Liver (tissue), 9 donors: ENCODE measurements around the gene PIPOX. TPM values are rescaled to one million over a fixed set of nuclear protein-coding genes. Genes with fewer than 3 reads are reported as not detected.

Experiments
- DNase-seq: peaks from one replicate; pipeline ENCODE4 v3.0.0-alpha.2; 2017; ENCODE audit warnings: low spot score
- H3K27ac ChIP-seq, 2 donors: one replicate each; pipeline ENCODE4 v1.7.0; 2013; ENCODE audit warnings: inconsistent platforms in 2 of 2, low read length in 2 of 2, control low read depth in 1 of 2, low read depth in 1 of 2, mild to moderate bottlenecking in 1 of 2
- H3K27me3 ChIP-seq, 4 donors: one replicate each; pipeline versions ENCODE4 v1.6.1 to v1.7.0; 2013; ENCODE audit warnings: low read length in 3 of 4, inconsistent platforms in 1 of 4, mild to moderate bottlenecking in 1 of 4, moderate library complexity in 1 of 4; ENCODE audit not compliant: control insufficient read depth in 4 of 4, insufficient read depth in 4 of 4
- H3K36me3 ChIP-seq, 4 donors: one replicate each; pipeline versions ENCODE4 v1.6.1 to v1.7.0; 2013; ENCODE audit warnings: low read length in 3 of 4, mild to moderate bottlenecking in 3 of 4, low read depth in 1 of 4, moderate library complexity in 1 of 4; ENCODE audit not compliant: control insufficient read depth in 4 of 4, insufficient read depth in 3 of 4
- H3K4me1 ChIP-seq, 4 donors: one replicate each; pipeline versions ENCODE4 v1.6.1 to v1.7.0; 2013; ENCODE audit warnings: low read length in 3 of 4, mild to moderate bottlenecking in 3 of 4, moderate library complexity in 1 of 4; ENCODE audit not compliant: control insufficient read depth in 4 of 4, insufficient read depth in 4 of 4
- H3K4me3 ChIP-seq, 3 donors: one replicate each; pipeline versions ENCODE4 v1.6.1 to v1.7.0; 2013; ENCODE audit warnings: low read length in 3 of 3, control low read depth in 1 of 3, low read depth in 1 of 3, mild to moderate bottlenecking in 1 of 3
- H3K9ac ChIP-seq, 2 donors: one replicate each; pipeline ENCODE4 v1.7.0; 2013; ENCODE audit warnings: low read length in 2 of 2, mild to moderate bottlenecking in 2 of 2, moderate library complexity in 2 of 2, control low read depth in 1 of 2, low read depth in 1 of 2
- H3K9me3 ChIP-seq, 4 donors: one replicate each; pipeline versions ENCODE4 v1.6.1 to v1.7.0; 2013; ENCODE audit warnings: low read length in 3 of 4; ENCODE audit not compliant: control insufficient read depth in 4 of 4
- CTCF ChIP-seq: fragments of 150-350 bp; IDR thresholded peaks from 2 replicates; pipeline ENCODE4 v1.5.1; 2017; ENCODE audit warnings: improper control_type of control experiment, low read depth, low read length; ENCODE audit not compliant: missing input control
- EGR1 ChIP-seq, 2 donors: IDR thresholded peaks; 2 replicates each; pipeline ENCODE4 v1.6.1; 2016 to 2018; ENCODE audit warnings: antibody characterized with exemption in 2 of 2, low read depth in 2 of 2
- FOXA1 ChIP-seq: IDR thresholded peaks from 2 replicates; pipeline ENCODE4 v1.6.1; 2016; ENCODE audit warnings: antibody characterized with exemption
- FOXA2 ChIP-seq: IDR thresholded peaks from 2 replicates; pipeline ENCODE4 v1.6.1; 2016; ENCODE audit warnings: antibody characterized with exemption
- GABPA ChIP-seq, 2 donors: IDR thresholded peaks in 1 of 2; conservative IDR thresholded peaks in 1 of 2; 2 replicates each; pipeline ENCODE4 v1.6.1; 2016; ENCODE audit warnings: antibody characterized with exemption in 2 of 2, mild to moderate bottlenecking in 1 of 2, moderate library complexity in 1 of 2
- HNF4A ChIP-seq, 2 donors: conservative IDR thresholded peaks; 2 replicates each; pipeline ENCODE4 v1.6.1; 2016; ENCODE audit warnings: antibody characterized with exemption in 2 of 2, mild to moderate bottlenecking in 2 of 2
- JUND ChIP-seq, 2 donors: IDR thresholded peaks; 2 replicates each; pipeline ENCODE4 v1.6.1; 2016; ENCODE audit warnings: antibody characterized with exemption in 2 of 2
- MAX ChIP-seq: IDR thresholded peaks from 2 replicates; pipeline ENCODE4 v1.6.1; 2016; ENCODE audit warnings: antibody characterized with exemption
- RAD21 ChIP-seq, 2 donors: IDR thresholded peaks; 2 replicates each; pipeline ENCODE4 v1.6.1; 2016; ENCODE audit warnings: antibody characterized with exemption in 2 of 2, mild to moderate bottlenecking in 2 of 2
- RXRA ChIP-seq, 2 donors: IDR thresholded peaks; 2 replicates each; pipeline ENCODE4 v1.6.1; 2017 to 2018; ENCODE audit warnings: antibody characterized with exemption in 2 of 2, mild to moderate bottlenecking in 1 of 2
- TAF1 ChIP-seq: conservative IDR thresholded peaks from 2 replicates; pipeline ENCODE4 v1.6.1; 2016; ENCODE audit warnings: antibody characterized with exemption, mild to moderate bottlenecking
- WGBS: extraction: QIAGEN DNeasy Blood & Tissue Kit; methylation state at CpG from one replicate; pipeline ENCODE4 v1.1.7; 2013; 5-methylcytosine and 5-hydroxymethylcytosine counted together
- polyA plus RNA-seq, 2 donors: library from polyadenylated mRNA; stranded (reverse) in 1 of 2; unstranded in 1 of 2; fragments of 200-250 nt in 1 of 2; fragments of >200 nt in 1 of 2; fragmentation: Nextera tagmentation in 1 of 2; extraction: Ambion mirVana in 1 of 2; gene quantifications; one replicate each; pipeline versions ENCODE4 v1.2.1 to v1.2.3, GENCODE V29; 2013 to 2015
- total RNA-seq, 2 donors: library from RNA; depleted of rRNA; stranded (reverse); fragments of >200 nt; gene quantifications; one replicate each; pipeline ENCODE4 v1.2.3, GENCODE V29; 2014
- TF ChIP-seq, protein P1 (sequence below): IDR thresholded peaks from 2 replicates; pipeline ENCODE4 v1.6.1; 2016; ENCODE audit warnings: antibody characterized with exemption, mild to moderate bottlenecking
- TF ChIP-seq, protein P2 (sequence below): IDR thresholded peaks from 2 replicates; pipeline ENCODE4 v1.6.1; 2016; ENCODE audit warnings: antibody characterized with exemption
- donor health status: healthy.
- donor health status: healthy.
- donor health status: healthy.
- donor health status: healthy.
- donor health status: healthy.

The PIPOX gene
- total and polyA plus RNA-seq, 4 donors = 19.3 to 227 (median 158) TPM

DNA sequence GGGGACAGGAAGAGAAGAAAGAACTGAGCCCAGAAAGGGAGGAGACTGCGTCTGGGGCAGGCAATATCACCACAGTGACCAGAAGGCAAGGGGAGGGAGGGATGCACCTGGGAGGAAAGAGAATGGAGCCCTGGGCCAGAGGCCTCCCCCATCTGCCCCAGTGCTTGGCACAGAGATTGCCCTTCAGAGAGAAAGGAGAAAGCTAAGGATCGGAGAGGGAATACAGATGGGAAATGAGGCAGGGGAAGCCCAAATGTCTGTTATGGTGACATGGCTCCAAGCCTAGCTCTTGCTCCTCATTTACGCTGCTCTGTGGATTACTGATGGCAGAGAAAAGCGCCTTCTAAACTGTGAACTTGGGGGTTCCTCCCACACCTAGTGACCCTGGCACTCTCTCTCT, 47.2 kb downstream of the PIPOX start:
- H3K9me3 ChIP-seq = no peaks in the 10 kb centered on the region
- no peak overlapping the region for H3K9ac ChIP-seq
- no peaks in the 10 kb centered on the region for H3K4me1 ChIP-seq
- 94% methylated on average over 4 of the region's 4 CpGs for WGBS
- no peaks in the 10 kb centered on the region for H3K27me3 ChIP-seq
- TF ChIP-seq, protein P1, sequence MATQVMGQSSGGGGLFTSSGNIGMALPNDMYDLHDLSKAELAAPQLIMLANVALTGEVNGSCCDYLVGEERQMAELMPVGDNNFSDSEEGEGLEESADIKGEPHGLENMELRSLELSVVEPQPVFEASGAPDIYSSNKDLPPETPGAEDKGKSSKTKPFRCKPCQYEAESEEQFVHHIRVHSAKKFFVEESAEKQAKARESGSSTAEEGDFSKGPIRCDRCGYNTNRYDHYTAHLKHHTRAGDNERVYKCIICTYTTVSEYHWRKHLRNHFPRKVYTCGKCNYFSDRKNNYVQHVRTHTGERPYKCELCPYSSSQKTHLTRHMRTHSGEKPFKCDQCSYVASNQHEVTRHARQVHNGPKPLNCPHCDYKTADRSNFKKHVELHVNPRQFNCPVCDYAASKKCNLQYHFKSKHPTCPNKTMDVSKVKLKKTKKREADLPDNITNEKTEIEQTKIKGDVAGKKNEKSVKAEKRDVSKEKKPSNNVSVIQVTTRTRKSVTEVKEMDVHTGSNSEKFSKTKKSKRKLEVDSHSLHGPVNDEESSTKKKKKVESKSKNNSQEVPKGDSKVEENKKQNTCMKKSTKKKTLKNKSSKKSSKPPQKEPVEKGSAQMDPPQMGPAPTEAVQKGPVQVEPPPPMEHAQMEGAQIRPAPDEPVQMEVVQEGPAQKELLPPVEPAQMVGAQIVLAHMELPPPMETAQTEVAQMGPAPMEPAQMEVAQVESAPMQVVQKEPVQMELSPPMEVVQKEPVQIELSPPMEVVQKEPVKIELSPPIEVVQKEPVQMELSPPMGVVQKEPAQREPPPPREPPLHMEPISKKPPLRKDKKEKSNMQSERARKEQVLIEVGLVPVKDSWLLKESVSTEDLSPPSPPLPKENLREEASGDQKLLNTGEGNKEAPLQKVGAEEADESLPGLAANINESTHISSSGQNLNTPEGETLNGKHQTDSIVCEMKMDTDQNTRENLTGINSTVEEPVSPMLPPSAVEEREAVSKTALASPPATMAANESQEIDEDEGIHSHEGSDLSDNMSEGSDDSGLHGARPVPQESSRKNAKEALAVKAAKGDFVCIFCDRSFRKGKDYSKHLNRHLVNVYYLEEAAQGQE = no peak
- no peak for TF ChIP-seq GABPA (IDR thresholded peaks at IDR 0.05 in 1 of 2, conservative IDR thresholded peaks at IDR 0.05 in 1 of 2)
- TF ChIP-seq RAD21 (IDR thresholded peaks at IDR 0.05) = no peak
- TF ChIP-seq FOXA2 = no peak
- no peak for TF ChIP-seq MAX
- no peak for TF ChIP-seq TAF1
- no peak for TF ChIP-seq EGR1 (IDR thresholded peaks at IDR 0.05; ENCODE audit: low read depth in 2 of 2)
- no peak for TF ChIP-seq RXRA (IDR thresholded peaks at IDR 0.05)
- no peak for TF ChIP-seq HNF4A (conservative IDR thresholded peaks at IDR 0.05)
- no peak for TF ChIP-seq FOXA1
- no peak for TF ChIP-seq JUND (IDR thresholded peaks at IDR 0.05)
- TF ChIP-seq, protein P2, sequence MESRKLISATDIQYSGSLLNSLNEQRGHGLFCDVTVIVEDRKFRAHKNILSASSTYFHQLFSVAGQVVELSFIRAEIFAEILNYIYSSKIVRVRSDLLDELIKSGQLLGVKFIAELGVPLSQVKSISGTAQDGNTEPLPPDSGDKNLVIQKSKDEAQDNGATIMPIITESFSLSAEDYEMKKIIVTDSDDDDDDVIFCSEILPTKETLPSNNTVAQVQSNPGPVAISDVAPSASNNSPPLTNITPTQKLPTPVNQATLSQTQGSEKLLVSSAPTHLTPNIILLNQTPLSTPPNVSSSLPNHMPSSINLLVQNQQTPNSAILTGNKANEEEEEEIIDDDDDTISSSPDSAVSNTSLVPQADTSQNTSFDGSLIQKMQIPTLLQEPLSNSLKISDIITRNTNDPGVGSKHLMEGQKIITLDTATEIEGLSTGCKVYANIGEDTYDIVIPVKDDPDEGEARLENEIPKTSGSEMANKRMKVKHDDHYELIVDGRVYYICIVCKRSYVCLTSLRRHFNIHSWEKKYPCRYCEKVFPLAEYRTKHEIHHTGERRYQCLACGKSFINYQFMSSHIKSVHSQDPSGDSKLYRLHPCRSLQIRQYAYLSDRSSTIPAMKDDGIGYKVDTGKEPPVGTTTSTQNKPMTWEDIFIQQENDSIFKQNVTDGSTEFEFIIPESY = no peak
- TF ChIP-seq CTCF = no peak
- no peak for DNase-seq
- peaks cover 28 to 93% (median 82%) of the 10 kb centered on the region in 4 donors for H3K36me3 ChIP-seq
- no peak overlapping the region for H3K4me3 ChIP-seq
- H3K27ac ChIP-seq = no peak overlapping the region

DNA sequence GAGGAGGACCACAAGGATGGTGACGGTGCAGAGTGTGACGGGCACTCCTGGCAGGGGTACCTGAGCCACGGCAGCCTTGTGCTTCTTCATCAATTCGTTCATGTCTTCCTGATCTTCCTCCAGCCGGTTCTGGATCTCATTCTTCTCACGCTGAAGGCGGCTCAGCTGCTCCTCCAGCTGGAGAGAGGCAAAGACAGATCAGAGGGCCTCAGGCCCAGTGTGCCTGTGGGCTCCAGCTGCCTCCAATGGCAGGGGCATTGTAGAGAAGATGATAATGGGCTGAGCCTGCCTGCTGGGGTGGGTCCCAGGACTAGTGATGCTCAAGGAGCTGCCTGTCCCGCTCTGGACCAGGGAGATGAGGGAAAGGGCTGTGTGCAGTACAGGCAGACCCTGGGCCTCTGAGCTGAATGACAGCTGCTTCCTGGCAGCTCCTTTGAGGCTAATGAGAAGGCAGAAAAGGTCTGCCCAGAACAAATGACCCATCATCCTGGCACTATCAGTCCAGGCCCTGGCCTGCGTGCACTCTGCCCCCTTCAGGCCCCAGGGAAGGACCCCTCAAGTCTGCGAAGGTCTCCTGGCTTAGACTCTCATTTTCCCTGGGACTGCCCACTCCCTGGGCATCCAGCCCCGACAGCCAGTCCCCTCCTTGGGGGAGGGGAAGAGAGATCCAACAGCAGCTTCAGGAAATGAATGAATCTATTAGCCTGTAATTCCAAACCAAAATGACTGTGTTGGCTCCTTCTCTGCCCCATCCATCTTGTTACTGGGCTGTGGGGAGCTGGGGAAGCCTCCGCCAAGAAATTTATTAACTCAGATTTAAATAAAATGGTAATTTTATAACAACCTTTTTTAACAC, 48.0 kb downstream of the PIPOX start:
- H3K36me3 ChIP-seq = peaks cover 32 to 93% (median 83%) of the 10 kb centered on the region in 4 donors
- no peak overlapping the region for H3K27ac ChIP-seq
- no peak for DNase-seq
- no peaks in the 10 kb centered on the region for H3K4me1 ChIP-seq
- H3K9me3 ChIP-seq = no peaks in the 10 kb centered on the region
- no peak overlapping the region for H3K9ac ChIP-seq
- no peak overlapping the region for H3K4me3 ChIP-seq
- WGBS = 86% methylated on average over 12 of the region's 12 CpGs
- H3K27me3 ChIP-seq = no peaks in the 10 kb centered on the region
- TF ChIP-seq JUND (IDR thresholded peaks at IDR 0.05) (no peak), GABPA (IDR thresholded peaks at IDR 0.05 in 1 of 2, conservative IDR thresholded peaks at IDR 0.05 in 1 of 2) (no peak), CTCF (no peak), FOXA2 (no peak)
- TF ChIP-seq, protein P1 = no peak
- TF ChIP-seq, protein P2 = no peak
